ENCODE measurements around the gene CHST6.
"Not testable (repeated sequence)": the region's sequence is repeated elsewhere in the genome, so short reads cannot be mapped to it uniquely, and the experiment has no call there.

The CHST6 gene

GRCh38 chr16:75471723-75472633, 23.3 kb downstream of the CHST6 start:
- H3K4me3 ChIP-seq (replicated peaks; ENCODE audit: insufficient read depth, low read length), result no peak overlapping the region

GRCh38 chr16:75466760-75467159, 28.5 kb downstream of the CHST6 start:
- Histone ChIP-seq H3K4me3 (replicated peaks; ENCODE audit: insufficient read depth, low read length) (no peak overlapping the region), H3K27me3 (ENCODE audit: insufficient read depth, poor library complexity, severe bottlenecking) (no peaks in the 10 kb centered on the region), H3K27ac (replicated peaks) (no peak overlapping the region)
- TF ChIP-seq POLR2AphosphoS5 (IDR thresholded peaks at IDR 0.05; ENCODE audit: low read depth), result no peak
- TF ChIP-seq SPI1 (IDR thresholded peaks at IDR 0.05; ENCODE audit: borderline replicate concordance, low read depth), result no peak
- TF ChIP-seq GABPA (IDR thresholded peaks at IDR 0.05; ENCODE audit: low read depth), result no peak
- TF ChIP-seq CTCF (IDR thresholded peaks at IDR 0.05; ENCODE audit: insufficient read depth, low read length), result no peak
- TF ChIP-seq REST (IDR thresholded peaks at IDR 0.05; ENCODE audit: insufficient replicate concordance, low read depth), result no peak
- DNase-seq (ENCODE audit: low read depth in 1 of 2, low spot score in 1 of 2), result no peak

More at GRCh38 chr16:75471723-75472633, 23.3 kb downstream of the CHST6 start:
- TF ChIP-seq REST (IDR thresholded peaks at IDR 0.05; ENCODE audit: insufficient replicate concordance, low read depth) (no peak), CTCF (IDR thresholded peaks at IDR 0.05; ENCODE audit: insufficient read depth, low read length) (peak; percentile 71)
- DNase-seq (ENCODE audit: low read depth in 1 of 2, low spot score in 1 of 2), result peak; percentile 41 to 55
- Histone ChIP-seq H3K27ac (replicated peaks) (no peak overlapping the region), H3K27me3 (ENCODE audit: insufficient read depth, poor library complexity, severe bottlenecking) (no peaks in the 10 kb centered on the region)

GRCh38 chr16:75464122-75464918, 30.9 kb downstream of the CHST6 start, which contains the start of gene TMEM170A:
Gene TMEM170A (minus strand): TSS chr16:75464689. CDS start chr16:75464600, 89 bp downstream.
- DNase-seq (ENCODE audit: low read depth in 1 of 2, low spot score in 1 of 2), result peak; percentile 96 to 99
- TF ChIP-seq POLR2AphosphoS5 (IDR thresholded peaks at IDR 0.05; ENCODE audit: low read depth), result peak; percentile 92
- TF ChIP-seq GABPA (IDR thresholded peaks at IDR 0.05; ENCODE audit: low read depth), result peak; percentile 18; the same call in 1 of the 2 replicates
- peak; percentile 96 for TF ChIP-seq CTCF (IDR thresholded peaks at IDR 0.05; ENCODE audit: insufficient read depth, low read length)
- TF ChIP-seq SPI1 (IDR thresholded peaks at IDR 0.05; ENCODE audit: borderline replicate concordance, low read depth), result peak; percentile 18; the same call in 1 of the 2 replicates
- no peak for TF ChIP-seq REST (IDR thresholded peaks at IDR 0.05; ENCODE audit: insufficient replicate concordance, low read depth)
- peak within 1 kb of the TSS; percentile 91 for H3K4me3 ChIP-seq (replicated peaks; ENCODE audit: insufficient read depth, low read length)
- H3K27me3 ChIP-seq (ENCODE audit: insufficient read depth, poor library complexity, severe bottlenecking), result no peaks in the 10 kb centered on the region
- peak within 1 kb of the TSS; percentile 92 for H3K27ac ChIP-seq (replicated peaks)

- not testable (repeated sequence) for H3K27me3 ChIP-seq (ENCODE audit: insufficient read depth, poor library complexity, severe bottlenecking)
- peak in 1 of 2 experiments; percentile 18 for DNase-seq (ENCODE audit: low read depth in 1 of 2, low spot score in 1 of 2)
These were observed 31.7 kb downstream of the CHST6 start for GRCh38 chr16:75463389-75464121.

More at GRCh38 chr16:75463389-75464121, 31.7 kb downstream of the CHST6 start:
- peak overlapping the region; percentile 91 for H3K4me3 ChIP-seq (replicated peaks; ENCODE audit: insufficient read depth, low read length)
- H3K27ac ChIP-seq (replicated peaks), result peak overlapping the region; percentile 92

Measured in HL-60 (cell line).